NCI-H146 treated with DMSO at 0.1 percent for 48 hours (cell line): Measurements from ENCODE around the gene XPO4.
"Not testable (repeated sequence)": the region's sequence is repeated elsewhere in the genome, so short reads cannot be mapped to it uniquely, and the experiment has no call there.

Experiments used
- DNase-seq: peaks from one replicate; lab custom pipeline; 2025; ENCODE audit not compliant: unreplicated experiment; lab: John Stamatoyannopoulos, UW

The XPO4 gene

DNA sequence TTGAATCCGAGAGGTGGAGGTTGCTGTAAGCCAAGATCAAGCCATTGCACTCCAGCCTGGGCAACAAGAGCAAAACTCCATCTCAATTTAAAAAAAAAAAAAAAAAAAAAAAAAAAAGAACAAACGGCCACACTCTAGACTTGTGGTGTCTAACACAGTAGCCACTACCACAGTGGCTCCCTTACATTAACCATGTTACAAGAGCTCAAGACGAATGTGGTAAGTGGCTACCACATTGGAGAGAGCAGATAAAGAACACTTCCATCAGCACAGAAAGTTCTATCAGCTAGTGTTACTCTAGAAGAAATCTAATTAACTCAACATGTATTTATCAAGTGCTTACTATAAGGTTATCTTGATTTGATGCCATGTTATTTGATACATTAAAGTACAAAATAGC, 11.5 kb downstream of the XPO4 start:
- DNase-seq, result no peak

DNA sequence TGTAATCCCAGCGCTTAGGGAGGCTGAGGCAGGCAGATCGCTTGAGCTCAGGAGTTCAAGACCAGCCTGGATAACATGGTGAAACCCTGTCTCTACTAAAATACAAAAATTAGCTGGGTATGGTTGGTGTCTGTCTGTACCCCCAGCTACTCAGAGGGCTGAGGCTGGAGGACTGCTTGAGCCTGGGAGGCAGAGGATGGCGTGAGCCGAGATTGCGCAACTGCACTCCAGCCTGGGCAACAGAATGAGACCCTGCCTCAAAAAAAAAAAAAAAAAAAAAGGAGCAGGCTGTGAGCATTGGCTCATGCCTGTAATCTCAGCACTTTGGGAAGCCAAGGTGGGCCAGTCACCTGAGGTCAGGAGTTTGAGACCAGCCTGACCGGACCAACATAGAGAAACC, 12.0 kb downstream of the XPO4 start:
- DNase-seq, result not testable (repeated sequence)

DNA sequence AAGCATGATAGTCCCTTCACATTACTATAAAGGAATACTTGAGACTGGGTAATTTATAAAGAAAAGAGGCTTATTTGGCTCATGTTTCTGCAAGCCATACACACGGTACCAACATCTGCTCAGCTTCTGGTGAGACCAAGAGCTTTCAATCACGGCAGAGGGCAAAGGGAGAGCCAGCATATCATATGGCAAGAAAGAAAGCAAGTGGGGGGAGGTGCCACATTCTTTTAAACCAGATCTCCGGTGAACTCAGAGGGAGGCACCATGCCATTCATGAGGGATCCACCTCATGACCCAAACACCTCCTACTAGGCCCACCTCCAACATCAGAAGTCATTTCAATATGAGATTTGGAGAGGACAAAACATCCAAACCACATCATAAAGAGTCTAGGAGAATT, 20.3 kb downstream of the XPO4 start:
- DNase-seq, result no peak

DNA sequence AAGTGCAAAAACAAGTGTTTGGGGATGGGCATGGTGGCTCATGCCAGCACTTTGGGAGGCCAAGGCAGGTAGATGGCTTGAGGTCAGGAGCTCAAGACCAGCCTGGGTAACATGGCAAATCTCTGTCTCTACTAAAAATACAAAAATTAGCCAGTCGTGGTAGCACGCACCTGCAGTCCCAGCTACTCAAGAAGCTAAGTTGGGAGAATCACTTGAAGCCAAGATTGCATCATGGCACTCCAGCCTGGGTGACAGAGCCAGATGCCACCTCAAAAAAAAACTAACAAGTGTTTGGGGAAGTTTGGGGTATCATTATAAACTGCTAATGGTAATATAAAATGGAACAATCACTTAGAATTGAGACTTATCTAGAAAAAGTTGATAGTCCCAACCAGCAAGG, 24.6 kb downstream of the XPO4 start:
- no peak for DNase-seq

DNA sequence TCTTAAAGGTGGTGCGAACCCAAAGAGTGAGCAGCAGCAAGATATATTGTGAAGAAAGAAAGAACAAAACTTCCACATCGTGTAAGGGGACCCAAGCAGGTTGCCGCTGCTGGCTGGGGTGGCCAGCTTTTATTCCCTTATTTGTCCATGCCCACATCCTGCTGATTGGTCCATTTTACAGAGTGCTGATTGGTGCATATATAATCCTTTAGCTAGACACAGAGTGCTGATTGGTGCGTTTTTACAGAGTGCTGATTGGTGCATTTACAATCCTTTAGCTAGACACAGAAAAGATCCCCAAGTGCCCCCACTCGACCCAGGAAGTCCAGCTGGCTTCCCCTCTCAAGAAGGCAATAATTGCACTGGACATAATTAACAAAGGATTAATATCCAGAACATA, 25.7 kb downstream of the XPO4 start:
- not testable (repeated sequence) for DNase-seq

DNA sequence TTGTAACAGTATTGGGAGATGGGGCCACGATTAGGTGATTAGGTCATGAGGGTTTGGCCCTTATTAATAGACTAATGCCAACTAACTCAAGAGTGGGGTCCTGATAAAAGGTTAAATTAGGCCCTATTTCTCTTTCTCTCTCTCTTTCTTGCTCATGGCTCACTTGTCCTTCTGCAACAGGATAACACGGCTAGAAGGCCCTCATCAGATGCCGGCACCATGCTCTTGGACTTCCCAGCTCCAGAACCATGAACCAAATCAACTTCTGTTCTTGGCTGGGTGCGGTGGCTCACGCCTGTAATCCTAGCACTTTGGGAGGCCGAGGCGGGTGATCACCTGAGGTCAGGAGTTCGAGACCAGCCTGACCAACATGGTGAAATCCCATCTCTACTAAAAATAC, 28.1 kb downstream of the XPO4 start:
- not testable (repeated sequence) for DNase-seq

DNA sequence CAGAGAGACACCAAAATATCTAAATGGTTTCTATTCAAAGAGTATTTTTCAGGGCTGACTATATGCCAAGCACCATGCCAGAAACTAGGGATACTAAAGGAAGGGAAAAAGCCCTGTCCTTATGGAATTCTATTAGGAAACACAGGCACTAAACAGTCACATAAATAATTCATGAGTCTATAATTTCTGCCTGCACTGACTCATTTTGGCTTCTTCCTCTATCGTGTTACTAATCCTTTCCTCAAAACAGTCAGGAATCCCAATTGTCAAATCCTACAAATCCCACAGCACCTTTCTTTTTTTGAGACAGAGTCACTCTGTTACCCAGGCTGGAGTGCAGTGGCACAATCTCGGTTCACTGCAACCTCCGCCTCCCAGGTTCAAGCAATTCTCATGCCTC, 29.2 kb downstream of the XPO4 start:
- no peak for DNase-seq

DNA sequence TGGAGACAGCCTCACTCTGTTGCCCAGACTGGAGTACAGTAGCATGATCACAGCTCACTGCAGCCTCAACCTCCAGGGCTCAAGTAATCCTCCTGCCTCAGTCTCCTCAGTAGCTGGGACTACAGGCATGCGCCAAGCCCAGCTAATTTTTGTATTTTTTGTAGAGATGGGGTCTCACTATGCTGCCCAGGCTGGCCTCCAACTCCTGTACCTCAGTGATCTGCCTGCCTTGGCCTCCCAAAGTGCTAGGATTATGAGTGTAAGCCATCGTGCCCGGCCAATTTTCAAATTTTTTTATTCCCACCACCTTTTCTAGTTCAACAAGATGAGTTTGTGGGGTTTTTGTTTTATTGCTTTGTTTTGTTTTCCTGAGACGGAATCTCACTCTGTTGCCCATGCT, 31.7 kb downstream of the XPO4 start:
- no peak for DNase-seq

DNA sequence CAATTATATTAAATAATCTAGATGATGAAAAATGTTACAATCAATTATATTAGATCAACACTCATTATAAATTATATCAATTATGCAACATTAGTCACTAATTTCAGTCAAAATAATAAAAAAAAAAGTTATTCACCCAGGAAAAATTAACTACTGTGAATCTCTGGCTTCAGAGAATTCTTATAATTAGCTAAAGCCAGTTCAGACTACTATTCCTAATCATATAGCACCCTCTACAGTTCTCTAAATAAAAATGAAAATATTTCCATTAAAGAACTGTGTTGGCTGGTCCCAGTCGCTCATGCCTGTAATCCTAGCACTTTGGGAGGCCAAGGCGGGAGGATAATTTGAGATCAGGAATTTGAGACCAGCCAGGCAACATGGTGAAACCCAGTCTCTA, 33.0 kb downstream of the XPO4 start:
- DNase-seq, result peak; percentile 4

DNA sequence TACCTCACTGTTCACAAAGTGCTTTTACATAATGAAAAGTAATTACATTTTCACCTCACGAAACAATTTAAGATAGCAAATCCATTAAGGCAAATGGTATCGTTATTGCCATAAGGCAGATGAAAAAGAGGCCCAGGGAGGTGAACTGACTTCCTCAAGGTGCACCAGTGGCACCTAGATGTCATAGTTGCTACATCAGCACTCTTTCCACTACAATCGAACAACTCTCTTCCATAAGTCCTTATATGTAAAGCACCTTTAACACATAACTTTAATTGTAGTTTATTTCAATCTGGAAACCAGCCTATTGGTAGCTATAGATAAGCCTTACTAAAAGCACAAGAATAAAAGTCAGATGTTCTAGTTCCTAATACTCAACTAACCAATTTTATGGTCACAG, 35.1 kb downstream of the XPO4 start:
- DNase-seq, result no peak

DNA sequence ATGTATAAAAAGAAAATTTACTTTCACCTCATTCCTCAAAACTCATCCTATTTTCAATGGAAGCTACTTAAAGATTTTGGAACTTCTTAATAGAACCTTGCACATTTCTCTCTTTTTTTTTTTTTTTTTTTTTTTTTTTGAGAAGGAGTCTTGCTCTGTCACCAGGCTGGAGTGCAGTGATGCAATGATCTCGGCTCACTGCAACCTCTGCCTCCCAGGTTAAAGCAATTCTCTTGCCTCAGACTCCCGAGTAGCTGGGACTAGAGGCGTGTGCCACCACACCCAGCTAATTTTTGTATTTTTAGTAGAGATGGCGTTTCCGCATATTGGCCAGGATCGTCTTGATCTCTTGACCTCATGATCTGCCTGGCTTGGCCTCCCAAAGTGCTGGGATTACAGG, 40.9 kb downstream of the XPO4 start:
- not testable (repeated sequence) for DNase-seq

DNA sequence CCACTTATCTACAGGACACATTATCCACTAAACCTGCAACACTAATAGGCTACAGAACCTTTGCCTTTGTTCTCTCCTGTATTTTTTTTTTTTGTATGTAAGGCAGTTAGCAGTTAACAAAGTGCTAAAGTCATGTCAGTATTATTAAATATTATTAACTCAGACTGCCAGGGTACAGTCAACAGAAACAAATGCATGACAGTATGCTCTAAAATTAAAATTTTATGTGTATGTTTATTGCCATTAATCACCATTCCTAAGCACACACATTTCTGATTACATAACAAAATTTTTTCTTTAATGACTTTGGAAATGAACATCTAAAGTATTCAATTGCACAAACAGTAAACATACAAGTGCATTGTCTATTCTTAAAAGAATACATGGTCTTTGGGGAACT, 41.7 kb downstream of the XPO4 start:
- DNase-seq, result no peak

DNA sequence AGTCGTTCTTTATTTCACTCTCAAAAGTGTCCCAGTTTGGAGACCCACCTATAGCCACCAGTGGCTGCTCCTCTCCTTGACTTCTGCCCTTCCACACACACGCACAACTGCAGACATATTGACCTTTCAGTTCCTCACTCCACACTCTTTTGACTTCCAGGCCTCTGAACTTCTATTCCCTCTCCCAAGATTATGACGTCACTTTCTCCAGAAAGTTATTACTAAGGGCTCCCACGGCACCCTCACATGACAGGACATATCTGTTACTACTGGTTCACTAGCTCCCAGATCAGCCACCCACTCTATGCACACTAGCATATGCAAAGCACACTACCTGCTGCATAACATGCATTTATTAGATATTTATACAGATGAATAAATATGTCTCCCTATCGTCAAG, 45.9 kb downstream of the XPO4 start:
- no peak for DNase-seq

DNA sequence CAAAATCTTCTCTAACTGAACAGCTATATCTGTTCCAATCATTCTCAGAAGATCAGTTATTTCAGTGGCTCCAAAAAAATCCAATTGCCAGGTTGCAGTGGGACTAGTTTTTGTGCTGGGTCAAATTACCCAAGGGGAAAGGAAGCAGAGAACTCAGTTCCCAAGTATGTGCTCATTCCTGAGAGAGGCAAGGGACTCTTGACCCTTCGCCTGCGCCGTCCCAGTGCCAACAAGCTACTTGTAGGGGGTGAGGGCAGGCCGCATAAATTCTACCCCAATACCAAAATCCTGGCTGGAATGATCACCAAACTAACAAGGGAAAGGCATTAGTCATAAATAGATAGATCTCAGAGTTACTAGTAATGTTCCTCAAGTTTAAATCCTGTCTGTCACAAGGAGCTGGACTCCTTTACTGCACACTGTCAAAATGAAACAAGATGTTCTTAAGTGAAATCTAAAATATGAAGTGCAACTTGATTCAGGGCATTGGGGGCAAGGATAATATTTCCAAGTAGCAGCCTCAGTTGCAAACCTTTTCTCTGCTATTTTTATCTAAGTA, 50.6 kb downstream of the XPO4 start:
- DNase-seq, result no peak

DNA sequence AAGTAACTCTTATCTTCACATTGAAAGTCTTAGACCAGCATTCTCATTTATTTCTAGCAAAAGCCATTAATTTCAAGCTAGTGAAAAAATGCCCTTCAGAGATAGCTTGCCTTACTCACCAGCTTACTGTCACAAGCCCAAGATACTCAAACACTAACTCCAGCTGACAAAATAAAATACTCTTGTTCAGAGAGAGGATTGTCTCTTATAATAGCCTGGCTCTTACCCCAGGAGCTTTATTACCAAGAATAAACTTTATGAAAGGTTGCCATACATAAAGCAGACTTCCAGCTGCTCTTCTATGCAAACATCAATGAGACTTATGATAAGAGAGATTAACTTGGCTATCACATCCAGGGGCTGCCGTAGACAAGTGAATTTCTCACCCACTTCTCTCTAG, 53.6 kb downstream of the XPO4 start:
- peak; percentile 81 for DNase-seq

DNA sequence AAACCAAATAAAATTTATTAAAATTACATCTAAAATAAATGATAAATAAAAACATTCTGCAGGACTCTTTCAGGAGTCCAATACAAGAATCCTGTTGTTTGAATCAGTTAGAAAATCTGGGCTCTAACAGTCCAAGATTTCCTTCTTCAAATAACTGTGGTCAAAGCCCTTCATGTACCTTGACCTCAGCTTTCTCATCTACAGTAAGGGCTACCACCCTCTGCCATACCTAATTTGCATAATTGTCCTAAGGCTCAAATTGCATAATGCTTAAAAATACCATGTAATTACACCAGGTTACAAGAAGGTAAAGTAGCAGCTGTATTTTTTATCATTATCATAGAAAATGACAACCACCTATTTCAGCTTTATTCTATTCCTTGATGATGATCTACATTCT, 54.3 kb downstream of the XPO4 start:
- peak; percentile 32 for DNase-seq

DNA sequence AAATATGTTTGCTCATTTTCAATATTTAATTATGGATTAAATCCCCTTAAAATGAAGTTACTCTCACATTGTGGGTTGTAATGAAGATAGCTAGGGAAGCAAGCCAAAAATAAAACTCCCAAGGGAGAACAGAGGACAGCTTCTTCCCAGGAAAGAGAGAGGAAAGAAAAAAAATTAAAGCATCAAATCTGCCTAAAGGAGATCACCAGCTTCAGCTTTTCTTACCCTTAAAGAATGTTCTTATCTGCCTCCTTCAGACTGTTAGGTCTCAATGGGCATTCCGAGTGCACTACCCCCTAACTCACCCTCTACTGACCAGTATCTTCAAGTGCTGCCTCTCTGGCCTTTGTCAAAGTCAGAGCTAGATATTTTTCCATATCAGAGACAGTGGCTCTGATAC, 55.2 kb downstream of the XPO4 start:
- no peak for DNase-seq

DNA sequence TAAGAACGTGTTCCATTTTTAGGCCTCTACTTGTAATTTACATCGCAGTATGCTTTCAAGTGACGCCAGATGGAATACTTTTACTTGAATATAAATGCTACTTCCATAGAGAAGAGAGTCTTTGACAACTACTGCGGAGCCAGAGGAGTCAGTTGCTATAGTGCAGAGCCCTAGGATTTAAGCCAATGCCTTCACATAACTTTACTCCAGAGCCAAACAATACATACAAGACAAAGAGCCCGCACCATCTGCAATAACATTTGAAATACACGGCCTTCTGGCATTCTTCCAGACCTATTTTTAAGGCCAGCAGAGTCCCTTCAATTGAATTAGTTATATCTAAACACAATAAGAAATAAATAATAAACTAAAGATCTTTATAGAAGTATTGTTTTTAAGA, 59.4 kb downstream of the XPO4 start:
- no peak for DNase-seq

DNA sequence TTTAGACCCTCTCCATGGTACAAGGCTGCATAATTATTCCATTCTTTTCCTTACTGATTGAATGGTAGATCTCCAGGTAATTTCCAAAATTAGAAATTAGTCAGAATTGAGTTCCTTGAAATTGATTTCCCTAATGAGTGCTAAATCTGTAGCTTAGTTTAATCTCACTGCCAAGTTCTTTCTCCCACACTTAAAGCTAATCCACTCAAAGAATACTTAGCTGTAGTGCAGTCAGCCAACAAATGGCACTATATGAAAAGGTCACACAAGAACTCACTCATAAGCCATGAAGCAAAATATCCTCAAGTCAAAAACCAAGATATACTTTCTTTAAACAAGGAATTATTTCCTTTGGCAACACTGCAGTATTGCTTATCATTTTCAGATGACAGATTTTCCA, 62.0 kb downstream of the XPO4 start:
- no peak for DNase-seq

DNA sequence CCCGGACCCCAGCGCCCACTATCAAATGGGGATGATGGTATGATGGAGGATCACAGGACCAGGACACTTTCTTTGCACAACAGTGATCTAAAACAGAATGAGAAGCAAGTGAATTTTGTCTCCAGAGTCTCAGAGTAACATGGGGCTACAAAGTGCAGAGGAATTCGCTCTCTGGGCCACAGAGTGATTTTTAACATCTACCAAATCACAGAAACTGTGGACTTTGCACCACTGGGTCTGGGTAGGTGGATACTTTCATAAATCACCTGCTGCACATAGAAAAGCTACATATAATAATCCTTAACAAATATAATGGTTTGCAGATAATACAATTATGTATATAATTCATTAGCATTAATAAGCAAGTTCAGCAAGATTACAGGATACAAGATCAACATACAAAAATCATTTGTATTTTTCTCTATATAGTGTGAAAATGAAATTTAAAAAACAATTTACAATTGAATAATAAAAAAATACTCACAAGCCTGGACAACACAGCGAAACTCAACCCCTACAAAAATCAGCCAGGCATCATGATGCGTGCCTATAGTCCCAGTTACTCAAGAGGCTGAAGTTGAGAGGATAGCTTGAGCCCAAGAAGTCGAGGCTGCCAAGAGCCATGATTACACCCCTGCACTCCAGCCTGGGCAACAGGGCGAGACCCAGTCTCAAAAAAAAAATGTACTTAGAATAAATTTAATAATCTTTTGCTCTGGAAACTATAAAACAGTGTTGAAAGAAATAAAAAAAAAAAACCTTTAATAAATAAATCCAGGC, 68.5 kb downstream of the XPO4 start:
- no peak for DNase-seq

DNA sequence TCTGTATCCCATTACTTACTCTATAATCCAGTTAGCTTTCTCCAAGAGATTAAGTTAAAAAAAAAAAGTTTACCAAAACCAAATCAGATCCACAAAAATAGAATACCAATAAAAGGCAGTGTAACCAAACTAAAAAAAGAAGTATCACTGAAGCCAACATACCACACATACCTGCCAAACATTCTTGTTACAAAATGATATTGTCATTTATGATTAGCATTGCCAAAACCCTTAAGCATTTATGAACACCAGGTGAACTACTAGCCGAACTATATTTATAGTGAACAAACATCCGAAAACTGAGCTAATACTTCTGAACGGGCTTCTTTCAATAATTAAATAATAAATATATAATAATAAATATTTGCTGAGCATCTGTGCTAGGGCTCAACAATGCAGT, 69.7 kb downstream of the XPO4 start:
- no peak for DNase-seq

DNA sequence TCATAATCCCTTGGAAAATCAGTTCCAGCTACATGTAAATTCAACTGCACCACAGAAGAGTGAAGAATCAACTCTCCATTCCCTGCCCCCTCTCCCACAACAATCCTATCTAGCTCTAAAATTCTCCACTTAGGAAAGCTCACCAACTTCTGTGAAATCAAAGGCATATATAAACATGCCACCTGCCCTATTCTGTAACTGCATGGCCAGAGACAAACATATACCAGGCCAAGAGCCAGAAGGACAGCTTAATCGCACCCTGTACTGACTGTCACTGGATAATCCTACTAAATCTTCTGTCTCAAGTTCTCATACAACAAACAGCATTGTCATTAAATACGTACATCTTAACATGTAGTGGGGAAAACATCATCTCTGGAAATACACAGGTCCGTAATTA, 70.6 kb downstream of the XPO4 start:
- no peak for DNase-seq

DNA sequence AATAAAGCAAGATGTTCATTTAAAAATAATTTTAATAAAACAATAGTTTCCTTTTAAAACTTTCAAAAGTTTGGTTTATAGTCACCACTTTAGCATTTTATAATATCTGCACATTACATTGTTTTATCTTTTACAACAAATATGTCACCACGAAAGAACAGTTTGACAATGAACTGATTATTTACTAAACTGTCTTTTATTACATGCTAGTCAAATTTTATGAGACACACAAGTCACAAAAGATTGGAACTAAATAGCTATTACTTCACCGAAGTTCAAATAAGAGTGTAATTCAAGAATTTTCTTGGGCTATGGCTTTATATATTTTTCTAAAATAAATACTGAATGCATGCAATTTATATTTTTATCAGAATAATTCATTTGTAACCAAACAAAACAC, 71.3 kb downstream of the XPO4 start:
- no peak for DNase-seq
